Thyroid gland (tissue), 4 donors: ENCODE measurements around the gene ECT2L.

Experiments used
- CTCF ChIP-seq, 6 experiments: fragments of 200-600 bp in 3 of 6; fragments of 450-650 bp in 3 of 6; sonication (generic) in 3 of 6; IDR thresholded peaks; one replicate each; pipeline ENCODE4 v1.5.1; 2016 to 2019; ENCODE audit warnings: antibody characterized with exemption in 6 of 6, mild to moderate bottlenecking in 2 of 6, inconsistent platforms in 1 of 6, moderate library complexity in 1 of 6
- POLR2A ChIP-seq, 2 donors: fragments of 450-650 bp; IDR thresholded peaks; one replicate each; pipeline ENCODE4 v1.6.1; 2017; ENCODE audit warnings: antibody characterized with exemption in 2 of 2, mild to moderate bottlenecking in 2 of 2, moderate library complexity in 1 of 2

- no peak for TF ChIP-seq POLR2A (IDR thresholded peaks at IDR 0.05)
- no peak for TF ChIP-seq CTCF (IDR thresholded peaks at IDR 0.05)
These were observed 53.9 kb downstream of the ECT2L start for GRCh38 chr6:138849791-138850190.
